ENCODE results near the gene FAM25G.

FAM25G gene

DNA sequence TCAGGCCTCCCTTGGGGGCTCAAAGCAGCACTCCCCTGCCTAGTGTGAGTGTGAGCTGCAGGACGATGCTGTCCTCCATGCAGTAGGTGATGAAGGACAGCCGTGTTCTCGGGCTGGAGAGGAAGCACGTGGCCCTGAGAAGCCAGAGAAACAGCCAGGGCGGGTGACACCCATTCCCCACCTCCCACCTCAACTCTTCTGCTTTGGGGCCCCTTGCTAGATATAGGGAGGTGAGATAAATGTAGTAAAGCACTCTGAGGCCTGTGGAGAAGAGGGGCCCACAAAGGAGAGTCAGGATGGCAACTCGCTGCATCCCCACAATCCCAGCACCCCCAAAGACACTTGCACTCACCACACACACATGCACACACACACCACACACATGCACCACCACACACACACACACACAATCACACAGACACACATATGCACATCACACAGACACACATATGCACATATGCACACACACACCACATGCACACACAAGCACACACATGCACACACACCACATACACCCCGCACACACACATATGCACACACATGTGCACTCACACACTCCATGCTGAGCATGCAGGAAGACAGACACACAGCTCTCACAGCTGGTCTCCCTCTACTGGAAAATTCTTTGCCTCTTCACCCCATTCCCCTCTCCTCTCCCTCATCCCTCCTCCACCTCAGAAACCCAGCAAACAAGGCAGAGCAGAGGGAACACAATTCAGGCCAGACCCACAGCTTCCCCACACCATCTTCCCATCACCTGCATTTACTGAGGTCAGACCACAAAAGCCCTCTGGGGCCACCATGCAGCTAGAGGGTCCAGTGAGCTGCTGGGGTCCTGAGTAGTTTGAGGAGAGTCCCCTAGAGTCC is 38.1 kb downstream of the FAM25G start:
- H3K4me3 ChIP-seq (ENCODE audit: low read length): no peak overlapping the region
- H3K9me3 ChIP-seq (replicated peaks; ENCODE audit: low read length): no peaks in the 10 kb centered on the region
- H3K27me3 ChIP-seq (ENCODE audit: control insufficient read depth, insufficient read depth, low read length): peaks cover 51% of the 10 kb centered on the region
- H3K9ac ChIP-seq (ENCODE audit: low read depth, low read length): no peak overlapping the region
- peaks cover 3% of the 10 kb centered on the region for H3K4me1 ChIP-seq (ENCODE audit: control insufficient read depth, insufficient read depth, low read length)
- H3K4me2 ChIP-seq (ENCODE audit: low read length): no peak overlapping the region
- no peaks in the 10 kb centered on the region for H3K36me3 ChIP-seq (ENCODE audit: insufficient read depth, low read length)

DNA sequence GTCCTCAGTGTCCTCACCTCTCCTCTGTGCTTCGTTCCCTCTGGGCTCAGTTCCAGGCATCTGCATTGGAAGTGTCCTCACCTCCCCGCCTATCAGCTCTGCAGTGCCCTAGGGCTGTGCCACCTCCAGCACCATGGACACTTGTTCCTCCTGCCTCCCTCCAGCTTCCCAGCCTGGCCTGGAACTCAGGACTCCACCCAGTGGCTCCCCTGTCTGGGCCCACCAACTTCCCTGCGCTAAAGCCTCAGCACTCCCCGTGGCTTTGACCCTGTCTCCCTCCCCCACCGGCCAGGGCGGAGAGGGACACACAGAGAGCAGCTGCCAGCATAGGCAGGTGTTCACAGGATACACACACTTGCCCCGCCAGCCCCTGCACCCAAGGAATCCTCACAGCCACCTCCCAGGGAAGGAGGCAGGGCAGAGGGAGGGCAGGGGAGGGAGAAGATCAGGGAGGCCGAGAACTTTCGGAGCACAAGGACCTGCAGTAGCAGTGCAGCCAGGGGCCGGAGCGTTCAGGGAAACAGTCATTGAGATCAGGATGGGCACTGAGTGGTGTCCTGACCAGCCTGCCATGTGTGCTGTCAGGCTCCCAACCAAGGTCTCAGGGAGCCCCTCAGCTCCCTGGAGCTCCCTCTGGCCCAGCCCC is 38.9 kb downstream of the FAM25G start:
- no peaks in the 10 kb centered on the region for H3K4me1 ChIP-seq (ENCODE audit: control insufficient read depth, insufficient read depth, low read length)
- no peaks in the 10 kb centered on the region for H3K9me3 ChIP-seq (replicated peaks; ENCODE audit: low read length)
- H3K4me2 ChIP-seq (ENCODE audit: low read length): no peak overlapping the region
- H3K9ac ChIP-seq (ENCODE audit: low read depth, low read length): no peak overlapping the region
- H3K36me3 ChIP-seq (ENCODE audit: insufficient read depth, low read length): no peaks in the 10 kb centered on the region
- peaks cover 51% of the 10 kb centered on the region for H3K27me3 ChIP-seq (ENCODE audit: control insufficient read depth, insufficient read depth, low read length)
- H3K4me3 ChIP-seq (ENCODE audit: low read length): no peak overlapping the region

DNA sequence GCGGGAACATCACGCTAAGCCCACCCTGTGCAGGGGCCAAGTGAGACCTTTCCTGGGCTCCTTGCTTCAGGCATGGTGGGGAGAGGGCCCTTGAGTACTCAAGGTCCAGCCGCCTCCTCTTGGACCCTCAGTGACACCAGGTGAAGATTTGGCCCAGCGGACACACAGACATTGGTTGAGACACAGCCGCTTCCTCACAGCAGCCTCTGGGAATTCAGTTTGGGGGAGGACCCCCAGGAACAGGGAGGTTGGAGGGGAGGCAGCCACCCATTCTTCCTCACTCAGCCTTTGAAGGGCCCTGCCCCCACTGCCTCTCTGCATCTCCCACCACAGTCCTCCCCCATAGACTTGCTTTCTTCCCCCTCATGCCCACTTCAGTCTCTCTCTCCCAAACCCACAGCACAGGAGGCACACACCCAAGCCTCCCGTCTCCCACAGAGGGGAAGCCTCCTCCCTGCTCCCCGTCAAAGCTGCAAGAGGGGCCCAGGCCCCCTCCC is 39.5 kb downstream of the FAM25G start:
- no peaks in the 10 kb centered on the region for H3K4me1 ChIP-seq (ENCODE audit: control insufficient read depth, insufficient read depth, low read length)
- no peaks in the 10 kb centered on the region for H3K9me3 ChIP-seq (replicated peaks; ENCODE audit: low read length)
- H3K9ac ChIP-seq (ENCODE audit: low read depth, low read length): no peak overlapping the region
- H3K4me2 ChIP-seq (ENCODE audit: low read length): no peak overlapping the region
- peaks cover 51% of the 10 kb centered on the region for H3K27me3 ChIP-seq (ENCODE audit: control insufficient read depth, insufficient read depth, low read length)
- no peak overlapping the region for H3K4me3 ChIP-seq (ENCODE audit: low read length)
- H3K36me3 ChIP-seq (ENCODE audit: insufficient read depth, low read length): no peaks in the 10 kb centered on the region

- Histone ChIP-seq H3K9me3 (replicated peaks; ENCODE audit: low read length) (no peaks in the 10 kb centered on the region), H3K4me1 (ENCODE audit: control insufficient read depth, insufficient read depth, low read length) (no peaks in the 10 kb centered on the region)
Measured at GRCh38 chr10:47451273-47451997, 40.1 kb downstream of the FAM25G start.

GRCh38 chr10:47450442-47450841 is 41.1 kb downstream of the FAM25G start:
- Histone ChIP-seq H3K27me3 (ENCODE audit: control insufficient read depth, insufficient read depth, low read length) (peaks cover 46% of the 10 kb centered on the region), H3K4me2 (ENCODE audit: low read length) (no peak overlapping the region), H3K9ac (ENCODE audit: low read depth, low read length) (no peak overlapping the region), H3K36me3 (ENCODE audit: insufficient read depth, low read length) (no peaks in the 10 kb centered on the region), H3K4me3 (ENCODE audit: low read length) (no peak overlapping the region), H3K9me3 (replicated peaks; ENCODE audit: low read length) (no peaks in the 10 kb centered on the region), H3K4me1 (ENCODE audit: control insufficient read depth, insufficient read depth, low read length) (no peaks in the 10 kb centered on the region)

More at GRCh38 chr10:47451273-47451997, 40.1 kb downstream of the FAM25G start:
- H3K4me3 ChIP-seq (ENCODE audit: low read length): no peak overlapping the region
- peaks cover 51% of the 10 kb centered on the region for H3K27me3 ChIP-seq (ENCODE audit: control insufficient read depth, insufficient read depth, low read length)
- no peaks in the 10 kb centered on the region for H3K36me3 ChIP-seq (ENCODE audit: insufficient read depth, low read length)
- H3K9ac ChIP-seq (ENCODE audit: low read depth, low read length): no peak overlapping the region
- H3K4me2 ChIP-seq (ENCODE audit: low read length): no peak overlapping the region

DNA sequence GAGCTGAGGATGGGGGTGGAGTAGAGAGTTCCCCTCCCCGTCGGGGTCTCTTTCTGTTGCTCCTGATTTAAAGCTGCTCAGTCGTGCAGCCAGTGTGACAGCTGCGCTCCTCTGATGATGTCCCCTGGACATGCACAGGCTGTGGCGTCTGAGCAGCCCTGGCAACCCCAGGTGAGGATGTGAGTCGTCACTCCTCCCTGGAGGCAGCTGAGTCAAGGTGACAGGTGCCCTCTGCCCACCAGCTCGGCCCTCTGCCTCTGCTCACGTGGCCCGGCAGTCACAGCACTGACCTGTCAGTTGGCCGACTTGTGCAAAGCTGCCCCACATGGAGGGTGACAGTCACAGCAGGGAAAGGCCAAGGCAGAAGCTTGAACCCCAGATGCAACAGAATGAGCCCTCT is 41.5 kb downstream of the FAM25G start:
- peaks cover 42% of the 10 kb centered on the region for H3K27me3 ChIP-seq (ENCODE audit: control insufficient read depth, insufficient read depth, low read length)
- no peaks in the 10 kb centered on the region for H3K9me3 ChIP-seq (replicated peaks; ENCODE audit: low read length)
- no peaks in the 10 kb centered on the region for H3K4me1 ChIP-seq (ENCODE audit: control insufficient read depth, insufficient read depth, low read length)
- no peak overlapping the region for H3K4me3 ChIP-seq (ENCODE audit: low read length)
- no peaks in the 10 kb centered on the region for H3K36me3 ChIP-seq (ENCODE audit: insufficient read depth, low read length)
- no peak overlapping the region for H3K9ac ChIP-seq (ENCODE audit: low read depth, low read length)
- no peak overlapping the region for H3K4me2 ChIP-seq (ENCODE audit: low read length)

GRCh38 chr10:47449102-47449978 is 42.2 kb downstream of the FAM25G start:
- H3K4me1 ChIP-seq (ENCODE audit: control insufficient read depth, insufficient read depth, low read length): no peaks in the 10 kb centered on the region
- H3K9ac ChIP-seq (ENCODE audit: low read depth, low read length): no peak overlapping the region
- H3K27me3 ChIP-seq (ENCODE audit: control insufficient read depth, insufficient read depth, low read length): peaks cover 39% of the 10 kb centered on the region
- no peaks in the 10 kb centered on the region for H3K9me3 ChIP-seq (replicated peaks; ENCODE audit: low read length)
- H3K36me3 ChIP-seq (ENCODE audit: insufficient read depth, low read length): no peaks in the 10 kb centered on the region
- H3K4me2 ChIP-seq (ENCODE audit: low read length): no peak overlapping the region
- no peak overlapping the region for H3K4me3 ChIP-seq (ENCODE audit: low read length)

- no peaks in the 10 kb centered on the region for H3K4me1 ChIP-seq (ENCODE audit: control insufficient read depth, insufficient read depth, low read length)
- H3K4me3 ChIP-seq (ENCODE audit: low read length): no peak overlapping the region
- no peak overlapping the region for H3K4me2 ChIP-seq (ENCODE audit: low read length)
- no peaks in the 10 kb centered on the region for H3K36me3 ChIP-seq (ENCODE audit: insufficient read depth, low read length)
- peaks cover 27% of the 10 kb centered on the region for H3K27me3 ChIP-seq (ENCODE audit: control insufficient read depth, insufficient read depth, low read length)
- H3K9me3 ChIP-seq (replicated peaks; ENCODE audit: low read length): no peaks in the 10 kb centered on the region
- H3K9ac ChIP-seq (ENCODE audit: low read depth, low read length): no peak overlapping the region
Measured at GRCh38 chr10:47447705-47448104, 43.8 kb downstream of the FAM25G start.

DNA sequence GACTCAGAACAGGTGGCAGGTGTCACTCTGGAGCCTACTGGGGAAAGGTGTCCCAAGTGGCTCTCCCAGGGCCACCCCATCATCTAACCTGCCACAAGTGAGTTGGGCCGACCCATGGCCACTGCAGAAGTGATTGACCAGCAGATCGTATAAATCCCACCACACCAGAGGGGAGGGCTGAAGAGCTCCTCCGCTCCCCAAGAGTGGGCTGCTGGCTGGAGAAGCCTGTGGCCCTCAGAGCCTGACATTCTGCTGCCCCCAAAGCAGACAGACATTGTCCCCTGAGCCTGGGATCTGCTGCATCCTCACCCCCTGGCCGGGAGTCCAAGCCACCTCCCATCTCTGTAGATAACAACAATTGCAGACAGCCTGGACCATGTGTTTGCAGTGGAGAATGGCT is 44.3 kb downstream of the FAM25G start:
- H3K9ac ChIP-seq (ENCODE audit: low read depth, low read length): no peak overlapping the region
- no peak overlapping the region for H3K4me2 ChIP-seq (ENCODE audit: low read length)
- no peak overlapping the region for H3K4me3 ChIP-seq (ENCODE audit: low read length)
- no peaks in the 10 kb centered on the region for H3K4me1 ChIP-seq (ENCODE audit: control insufficient read depth, insufficient read depth, low read length)
- H3K9me3 ChIP-seq (replicated peaks; ENCODE audit: low read length): no peaks in the 10 kb centered on the region
- peaks cover 23% of the 10 kb centered on the region for H3K27me3 ChIP-seq (ENCODE audit: control insufficient read depth, insufficient read depth, low read length)
- no peaks in the 10 kb centered on the region for H3K36me3 ChIP-seq (ENCODE audit: insufficient read depth, low read length)

- H3K27me3 ChIP-seq (ENCODE audit: control insufficient read depth, insufficient read depth, low read length): peaks cover 32% of the 10 kb centered on the region
- no peak overlapping the region for H3K4me2 ChIP-seq (ENCODE audit: low read length)
- H3K4me1 ChIP-seq (ENCODE audit: control insufficient read depth, insufficient read depth, low read length): no peaks in the 10 kb centered on the region
- no peaks in the 10 kb centered on the region for H3K9me3 ChIP-seq (replicated peaks; ENCODE audit: low read length)
- no peaks in the 10 kb centered on the region for H3K36me3 ChIP-seq (ENCODE audit: insufficient read depth, low read length)
- H3K9ac ChIP-seq (ENCODE audit: low read depth, low read length): no peak overlapping the region
- H3K4me3 ChIP-seq (ENCODE audit: low read length): no peak overlapping the region
Measured at GRCh38 chr10:47445720-47446119, 45.8 kb downstream of the FAM25G start.

DNA sequence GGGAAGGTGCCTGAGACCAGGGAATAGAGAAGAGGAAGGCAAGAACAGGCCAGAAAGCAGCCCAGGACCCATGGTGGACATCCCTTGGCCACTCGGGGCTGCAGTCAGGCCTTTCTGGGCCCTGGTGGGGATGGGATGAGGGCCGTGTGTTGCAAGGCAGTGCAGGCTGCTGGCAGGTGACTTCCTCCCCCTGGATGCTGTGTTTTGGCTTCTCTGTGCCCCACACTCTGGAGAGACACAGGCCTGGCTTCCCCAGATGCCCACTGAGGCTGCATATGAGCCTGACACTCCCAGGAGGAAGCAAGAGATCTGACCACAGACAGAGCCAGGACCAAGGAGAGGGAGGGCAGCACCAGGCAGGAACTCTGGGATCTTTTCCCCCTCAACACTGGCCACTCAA is 47.5 kb downstream of the FAM25G start:
- H3K36me3 ChIP-seq (ENCODE audit: insufficient read depth, low read length): no peaks in the 10 kb centered on the region
- H3K4me3 ChIP-seq (ENCODE audit: low read length): no peak overlapping the region
- peaks cover 30% of the 10 kb centered on the region for H3K27me3 ChIP-seq (ENCODE audit: control insufficient read depth, insufficient read depth, low read length)
- no peak overlapping the region for H3K4me2 ChIP-seq (ENCODE audit: low read length)
- H3K4me1 ChIP-seq (ENCODE audit: control insufficient read depth, insufficient read depth, low read length): no peaks in the 10 kb centered on the region
- H3K9me3 ChIP-seq (replicated peaks; ENCODE audit: low read length): no peaks in the 10 kb centered on the region
- H3K9ac ChIP-seq (ENCODE audit: low read depth, low read length): no peak overlapping the region

Measured in skeletal muscle satellite cell (primary cell).